Activated T-cell treated with anti-CD3 and anti-CD28 coated beads, Interleukin-2, amount 50 U/mL, for 4 hours (primary cell): Measurements from ENCODE around the gene ADCY2. TPM values are rescaled to one million over a fixed set of nuclear protein-coding genes. Genes with fewer than 3 reads are reported as not detected.

ENCODE experiments used
- ATAC-seq, 2 donors: fragments of 200-7000 bp; cut with Tn5 transposase; one replicate each; pipeline ENCODE4 v1.10.0; 2021
- DNase-seq: peaks from one replicate; pipeline ENCODE4 v3.0.0-alpha.2; 2020
- H3K27me3 Mint-ChIP-seq: one replicate; pipeline ENCODE4 v1.8.0; 2021; ENCODE audit warnings: low read depth, mixed read lengths
- H3K36me3 Mint-ChIP-seq: one replicate; pipeline ENCODE4 v1.8.0; 2022; ENCODE audit warnings: mixed read lengths; ENCODE audit not compliant: insufficient read depth
- H3K4me1 Mint-ChIP-seq: one replicate; pipeline ENCODE4 v1.8.0; 2021; ENCODE audit warnings: low read depth, mixed read lengths
- H3K4me3 Mint-ChIP-seq: one replicate; pipeline ENCODE4 v1.8.0; 2021; ENCODE audit warnings: mild to moderate bottlenecking, moderate library complexity, mixed read lengths
- H3K9me3 Mint-ChIP-seq: one replicate; pipeline ENCODE4 v1.8.0; 2021; ENCODE audit warnings: mixed read lengths
- total RNA-seq, 3 donors: library from RNA; stranded (reverse); gene quantifications; one replicate each; pipeline ENCODE4 v1.2.1, GENCODE V29; 2021

ADCY2 gene
- total RNA-seq, 3 donors from 2014 or later, result 0.08 to 0.26 (median 0.11) TPM

- H3K4me1 Mint-ChIP-seq, result no peaks in the 10 kb centered on the region
- H3K9me3 Mint-ChIP-seq, result no peaks in the 10 kb centered on the region
- ATAC-seq, result no peak
- no peak overlapping the region for H3K4me3 Mint-ChIP-seq
- H3K36me3 Mint-ChIP-seq, result no peaks in the 10 kb centered on the region
- no peak for DNase-seq
- H3K27me3 Mint-ChIP-seq, result peaks cover 2% of the 10 kb centered on the region
These were observed 282.1 kb downstream of the ADCY2 start for GRCh38 chr5:7678030-7678429.

GRCh38 chr5:7679663-7680062, 283.7 kb downstream of the ADCY2 start:
- no peak for DNase-seq
- H3K9me3 Mint-ChIP-seq, result no peaks in the 10 kb centered on the region
- no peaks in the 10 kb centered on the region for H3K4me1 Mint-ChIP-seq
- peaks cover 2% of the 10 kb centered on the region for H3K27me3 Mint-ChIP-seq
- H3K36me3 Mint-ChIP-seq, result no peaks in the 10 kb centered on the region
- no peak overlapping the region for H3K4me3 Mint-ChIP-seq
- no peak for ATAC-seq

- ATAC-seq (no peak), DNase-seq (no peak)
- Mint-ChIP-seq H3K4me3 (no peak overlapping the region), H3K9me3 (no peaks in the 10 kb centered on the region), H3K27me3 (peaks cover 2% of the 10 kb centered on the region), H3K36me3 (no peaks in the 10 kb centered on the region), H3K4me1 (no peaks in the 10 kb centered on the region)
These were observed 284.3 kb downstream of the ADCY2 start for GRCh38 chr5:7680260-7680659.

- no peaks in the 10 kb centered on the region for H3K4me1 Mint-ChIP-seq
- no peak overlapping the region for H3K4me3 Mint-ChIP-seq
- peaks cover 5% of the 10 kb centered on the region for H3K27me3 Mint-ChIP-seq
- H3K36me3 Mint-ChIP-seq, result no peaks in the 10 kb centered on the region
- H3K9me3 Mint-ChIP-seq, result no peaks in the 10 kb centered on the region
- ATAC-seq, result no peak
- DNase-seq, result no peak
These were observed 286.4 kb downstream of the ADCY2 start for GRCh38 chr5:7682379-7682778.

- ATAC-seq (no peak), DNase-seq (no peak)
- Mint-ChIP-seq H3K27me3 (peaks cover 8% of the 10 kb centered on the region), H3K4me3 (no peak overlapping the region), H3K4me1 (no peaks in the 10 kb centered on the region), H3K36me3 (no peaks in the 10 kb centered on the region), H3K9me3 (no peaks in the 10 kb centered on the region)
These were observed 287.8 kb downstream of the ADCY2 start for GRCh38 chr5:7683753-7684152.

- peaks cover 8% of the 10 kb centered on the region for H3K27me3 Mint-ChIP-seq
- no peak for DNase-seq
- no peaks in the 10 kb centered on the region for H3K9me3 Mint-ChIP-seq
- H3K4me1 Mint-ChIP-seq, result no peaks in the 10 kb centered on the region
- H3K4me3 Mint-ChIP-seq, result no peak overlapping the region
- no peaks in the 10 kb centered on the region for H3K36me3 Mint-ChIP-seq
- ATAC-seq, result no peak
These were observed 288.9 kb downstream of the ADCY2 start for GRCh38 chr5:7684826-7685225.

- no peak for DNase-seq
- no peaks in the 10 kb centered on the region for H3K4me1 Mint-ChIP-seq
These were observed 290.9 kb downstream of the ADCY2 start for GRCh38 chr5:7686794-7687193.

GRCh38 chr5:7690557-7690956, 294.6 kb downstream of the ADCY2 start:
- H3K9me3 Mint-ChIP-seq, result no peaks in the 10 kb centered on the region
- no peaks in the 10 kb centered on the region for H3K4me1 Mint-ChIP-seq
- ATAC-seq (no peak), DNase-seq (no peak)
- H3K27me3 Mint-ChIP-seq, result peaks cover 7% of the 10 kb centered on the region
- H3K4me3 Mint-ChIP-seq, result no peak overlapping the region
- H3K36me3 Mint-ChIP-seq, result no peaks in the 10 kb centered on the region

More at GRCh38 chr5:7686794-7687193, 290.9 kb downstream of the ADCY2 start:
- no peak for ATAC-seq
- peaks cover 7% of the 10 kb centered on the region for H3K27me3 Mint-ChIP-seq
- no peaks in the 10 kb centered on the region for H3K9me3 Mint-ChIP-seq
- H3K4me3 Mint-ChIP-seq, result no peak overlapping the region
- H3K36me3 Mint-ChIP-seq, result no peaks in the 10 kb centered on the region

- Mint-ChIP-seq H3K4me1 (no peaks in the 10 kb centered on the region), H3K4me3 (no peak overlapping the region), H3K36me3 (no peaks in the 10 kb centered on the region), H3K9me3 (no peaks in the 10 kb centered on the region), H3K27me3 (peaks cover 5% of the 10 kb centered on the region)
- ATAC-seq (no peak), DNase-seq (no peak)
These were observed 309.3 kb downstream of the ADCY2 start for GRCh38 chr5:7705261-7705660.

- no peaks in the 10 kb centered on the region for H3K9me3 Mint-ChIP-seq
- ATAC-seq, result no peak
- no peak for DNase-seq
- no peak overlapping the region for H3K4me3 Mint-ChIP-seq
- no peaks in the 10 kb centered on the region for H3K4me1 Mint-ChIP-seq
- no peaks in the 10 kb centered on the region for H3K36me3 Mint-ChIP-seq
- peaks cover 5% of the 10 kb centered on the region for H3K27me3 Mint-ChIP-seq
These were observed 309.8 kb downstream of the ADCY2 start for GRCh38 chr5:7705736-7706135.

- ATAC-seq (no peak), DNase-seq (no peak)
- Mint-ChIP-seq H3K36me3 (no peaks in the 10 kb centered on the region), H3K27me3 (peaks cover 5% of the 10 kb centered on the region), H3K4me1 (no peaks in the 10 kb centered on the region), H3K4me3 (no peak overlapping the region), H3K9me3 (no peaks in the 10 kb centered on the region)
These were observed 310.3 kb downstream of the ADCY2 start for GRCh38 chr5:7706256-7706655.

GRCh38 chr5:7714119-7714518, 318.2 kb downstream of the ADCY2 start:
- Mint-ChIP-seq H3K36me3 (no peaks in the 10 kb centered on the region), H3K27me3 (no peaks in the 10 kb centered on the region), H3K4me1 (no peaks in the 10 kb centered on the region), H3K4me3 (no peak overlapping the region), H3K9me3 (no peaks in the 10 kb centered on the region)
- no peak for DNase-seq
- ATAC-seq, result no peak

- Mint-ChIP-seq H3K27me3 (no peaks in the 10 kb centered on the region), H3K4me1 (no peaks in the 10 kb centered on the region), H3K4me3 (no peak overlapping the region), H3K36me3 (no peaks in the 10 kb centered on the region), H3K9me3 (no peaks in the 10 kb centered on the region)
- DNase-seq (no peak), ATAC-seq (no peak)
These were observed 318.8 kb downstream of the ADCY2 start for GRCh38 chr5:7714697-7715096.

GRCh38 chr5:7717691-7718090, 321.8 kb downstream of the ADCY2 start:
- Mint-ChIP-seq H3K4me1 (no peaks in the 10 kb centered on the region), H3K36me3 (no peaks in the 10 kb centered on the region), H3K4me3 (no peak overlapping the region), H3K27me3 (no peaks in the 10 kb centered on the region), H3K9me3 (no peaks in the 10 kb centered on the region)
- DNase-seq (no peak), ATAC-seq (no peak)

GRCh38 chr5:7728076-7728475, 332.1 kb downstream of the ADCY2 start:
- Mint-ChIP-seq H3K4me1 (no peaks in the 10 kb centered on the region), H3K27me3 (peaks cover 3% of the 10 kb centered on the region), H3K4me3 (no peak overlapping the region), H3K36me3 (no peaks in the 10 kb centered on the region), H3K9me3 (no peaks in the 10 kb centered on the region)
- no peak for DNase-seq
- no peak for ATAC-seq

- DNase-seq, result no peak
- no peak overlapping the region for H3K4me3 Mint-ChIP-seq
- H3K4me1 Mint-ChIP-seq, result no peaks in the 10 kb centered on the region
- H3K36me3 Mint-ChIP-seq, result no peaks in the 10 kb centered on the region
- no peaks in the 10 kb centered on the region for H3K9me3 Mint-ChIP-seq
- no peak for ATAC-seq
- H3K27me3 Mint-ChIP-seq, result no peaks in the 10 kb centered on the region
These were observed 345.6 kb downstream of the ADCY2 start for GRCh38 chr5:7741415-7742065.
